ENCODE measurements around the gene TCF12.

TCF12 gene

GRCh38 chr15:56918046-56918938, at the start of gene TCF12:
TSS of gene TCF12 (plus strand) at chr15:56918644. CDS start at chr15:56919914, 1,270 bp downstream.
- DNase-seq: peak; percentile 68

GRCh38 chr15:56869573-56869972, 48.9 kb upstream of the TCF12 start:
- no peak for DNase-seq

GRCh38 chr15:56871185-56871584, 47.3 kb upstream of the TCF12 start:
- no peak for DNase-seq

GRCh38 chr15:56871867-56872266, 46.6 kb upstream of the TCF12 start:
- DNase-seq: no peak

GRCh38 chr15:56877255-56877970, 41.0 kb upstream of the TCF12 start:
- DNase-seq: no peak

GRCh38 chr15:56879502-56879901, 38.9 kb upstream of the TCF12 start:
- no peak for DNase-seq

- DNase-seq: no peak
Observed at GRCh38 chr15:56883088-56883487, 35.4 kb upstream of the TCF12 start.

GRCh38 chr15:56886363-56886931, 32.0 kb upstream of the TCF12 start:
- no peak for DNase-seq

- DNase-seq: peak; percentile 81
Observed at GRCh38 chr15:56886932-56887781, 31.3 kb upstream of the TCF12 start.

GRCh38 chr15:56887782-56888438, 30.5 kb upstream of the TCF12 start:
- peak; percentile 17 for DNase-seq

GRCh38 chr15:56890038-56890437, 28.4 kb upstream of the TCF12 start:
- DNase-seq: no peak

- no peak for DNase-seq
Observed at GRCh38 chr15:56891852-56892440, 26.5 kb upstream of the TCF12 start.

GRCh38 chr15:56892659-56893363, 25.6 kb upstream of the TCF12 start:
- DNase-seq: no peak

GRCh38 chr15:56893364-56893678, 25.1 kb upstream of the TCF12 start:
- DNase-seq: no peak

- DNase-seq: no peak
Observed at GRCh38 chr15:56894601-56895000, 23.8 kb upstream of the TCF12 start.

GRCh38 chr15:56901931-56902330, 16.5 kb upstream of the TCF12 start:
- DNase-seq: no peak

- no peak for DNase-seq
Observed at GRCh38 chr15:56906766-56907165, 11.7 kb upstream of the TCF12 start.

GRCh38 chr15:56910801-56911200, 7.6 kb upstream of the TCF12 start:
- DNase-seq: no peak

GRCh38 chr15:56913241-56913640, 5.2 kb upstream of the TCF12 start:
- DNase-seq: no peak

GRCh38 chr15:56913670-56914069, 4.8 kb upstream of the TCF12 start:
- no peak for DNase-seq

GRCh38 chr15:56915888-56916287, 2.6 kb upstream of the TCF12 start:
- DNase-seq: no peak
